HG03521 (cell line): ENCODE data around the gene MRPL2.

Experiments
- ATAC-seq: cut with Tn5 transposase; IDR thresholded peaks from one replicate; pipeline ENCODE4 v1.9.1; 2021; ENCODE audit warnings: mild to moderate bottlenecking, moderate library complexity; ENCODE audit not compliant: unreplicated experiment

Gene MRPL2

GRCh38 chr6:43059168-43060033 lies at the start of gene MRPL2, which contains the start of gene KLC4:
Gene MRPL2, minus strand, starts transcription at chr6:43059434. Its CDS starts 53 bp downstream, at chr6:43059381.
Gene KLC4, plus strand, starts transcription at chr6:43059631. Its CDS starts 1,705 bp downstream, at chr6:43061336.
- peak; percentile 91 for ATAC-seq

GRCh38 chr6:43107344-43108062 lies 48.3 kb upstream of the MRPL2 start:
- ATAC-seq: no peak

- no peak for ATAC-seq
These were observed 46.4 kb upstream of the MRPL2 start for GRCh38 chr6:43105538-43106222.

- no peak for ATAC-seq
These were observed 44.1 kb upstream of the MRPL2 start for GRCh38 chr6:43103253-43103876.

GRCh38 chr6:43101497-43101896 lies 42.3 kb upstream of the MRPL2 start:
- ATAC-seq: no peak

GRCh38 chr6:43097502-43097901 lies 38.3 kb upstream of the MRPL2 start:
- no peak for ATAC-seq

- no peak for ATAC-seq
These were observed 37.9 kb upstream of the MRPL2 start for GRCh38 chr6:43097098-43097489.

- ATAC-seq: no peak
These were observed 37.3 kb upstream of the MRPL2 start for GRCh38 chr6:43096451-43097097.

- no peak for ATAC-seq
These were observed 36.7 kb upstream of the MRPL2 start for GRCh38 chr6:43095939-43096338.

- no peak for ATAC-seq
These were observed 34.4 kb upstream of the MRPL2 start for GRCh38 chr6:43093436-43094289.

- no peak for ATAC-seq
These were observed 33.4 kb upstream of the MRPL2 start for GRCh38 chr6:43092635-43093034.

- ATAC-seq: no peak
These were observed 32.3 kb upstream of the MRPL2 start for GRCh38 chr6:43091436-43091991.

GRCh38 chr6:43091020-43091419 lies 31.8 kb upstream of the MRPL2 start:
- no peak for ATAC-seq

GRCh38 chr6:43090559-43090956 lies 31.3 kb upstream of the MRPL2 start:
- ATAC-seq: no peak

GRCh38 chr6:43089874-43090558 lies 30.8 kb upstream of the MRPL2 start:
- no peak for ATAC-seq

- ATAC-seq: no peak
These were observed 30.2 kb upstream of the MRPL2 start for GRCh38 chr6:43089467-43089866.

GRCh38 chr6:43088654-43089056 lies 29.4 kb upstream of the MRPL2 start:
- ATAC-seq: no peak

GRCh38 chr6:43086022-43086658 lies 26.9 kb upstream of the MRPL2 start:
- ATAC-seq: no peak
